Neuron (in vitro differentiated cells): ENCODE results near the gene SLC25A13.

Source experiments
- H2AFZ ChIP-seq: one replicate; pipeline ENCODE4 v1.6.1; 2013; ENCODE audit warnings: low read depth, mild to moderate bottlenecking, inconsistent platforms, low read length, moderate library complexity
- H3K27me3 ChIP-seq: one replicate; pipeline ENCODE4 v1.6.1; 2013; ENCODE audit warnings: low read length; ENCODE audit not compliant: insufficient read depth
- H3K36me3 ChIP-seq: one replicate; pipeline ENCODE4 v1.6.1; 2013; ENCODE audit warnings: low read length; ENCODE audit not compliant: insufficient read depth
- H3K4me1 ChIP-seq: one replicate; pipeline ENCODE4 v1.6.1; 2013; ENCODE audit warnings: low read length; ENCODE audit not compliant: insufficient read depth
- H3K4me3 ChIP-seq: 2 replicates; pipeline ENCODE4 v1.5.1; 2013; ENCODE audit warnings: mild to moderate bottlenecking, low read length, moderate library complexity
- H3K9me3 ChIP-seq: one replicate; pipeline ENCODE4 v1.6.1; 2013; ENCODE audit warnings: low read length

SLC25A13 gene

DNA sequence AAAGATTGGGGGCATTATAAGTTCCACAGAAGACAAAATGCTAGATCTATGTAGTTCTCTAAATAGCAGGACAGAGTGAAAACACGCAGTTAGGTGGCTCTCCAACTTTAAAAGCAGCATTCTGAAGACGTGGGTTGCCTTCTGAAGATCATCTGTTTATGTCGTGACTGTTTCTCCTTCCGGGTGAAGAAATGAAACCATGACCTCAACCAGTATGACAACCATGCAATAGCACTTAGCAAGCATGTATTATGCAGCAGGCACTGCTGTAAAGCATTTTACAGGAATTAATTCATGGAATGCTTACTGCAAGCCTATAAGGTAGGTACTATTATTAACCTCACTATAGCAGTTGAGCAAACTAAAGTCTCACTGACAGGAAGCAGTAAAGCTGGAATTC, 125.2 kb downstream of the SLC25A13 start:
- Histone ChIP-seq H3K27me3 (no peaks in the 10 kb centered on the region), H3K9me3 (no peaks in the 10 kb centered on the region), H3K36me3 (peaks cover 8% of the 10 kb centered on the region), H3K4me1 (no peaks in the 10 kb centered on the region), H3K4me3 (no peak overlapping the region), H2AFZ (no peak overlapping the region)

DNA sequence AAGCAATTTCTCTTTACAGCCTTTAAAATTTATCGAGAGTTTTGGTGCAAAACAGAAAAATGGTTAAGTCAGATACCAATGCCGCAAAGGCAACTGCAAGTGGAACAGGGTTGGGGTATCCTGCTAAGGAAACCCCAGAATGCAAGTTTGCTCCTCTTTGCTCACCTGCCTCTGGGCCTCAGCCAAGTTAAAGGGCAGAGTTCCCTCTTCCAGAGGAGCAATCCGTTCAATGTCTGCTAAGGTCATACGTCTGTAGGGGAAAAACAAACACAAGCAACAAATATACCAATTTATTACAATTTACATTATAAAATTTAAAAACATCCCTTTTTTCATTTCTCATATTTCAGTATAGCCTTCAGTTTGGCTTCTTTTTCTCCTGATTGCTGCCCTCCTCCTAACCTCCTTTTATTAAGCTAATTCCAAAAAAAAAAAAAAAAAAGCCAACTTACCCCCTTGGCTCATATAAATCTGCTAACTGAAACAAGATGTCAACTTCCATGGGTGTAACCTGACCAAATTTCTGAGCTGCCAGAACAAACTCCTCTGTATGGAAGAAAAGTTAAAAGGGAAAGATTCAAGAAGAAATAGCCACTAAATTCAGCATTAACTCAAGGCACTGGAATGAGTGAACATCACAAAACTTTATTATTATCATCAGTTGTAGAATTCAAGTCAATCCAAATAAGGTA, 132.6 kb downstream of the SLC25A13 start:
- no peak overlapping the region for H3K4me3 ChIP-seq
- no peak overlapping the region for H2AFZ ChIP-seq
- no peaks in the 10 kb centered on the region for H3K27me3 ChIP-seq
- H3K4me1 ChIP-seq, result no peaks in the 10 kb centered on the region
- peaks cover 31% of the 10 kb centered on the region for H3K36me3 ChIP-seq
- no peaks in the 10 kb centered on the region for H3K9me3 ChIP-seq

DNA sequence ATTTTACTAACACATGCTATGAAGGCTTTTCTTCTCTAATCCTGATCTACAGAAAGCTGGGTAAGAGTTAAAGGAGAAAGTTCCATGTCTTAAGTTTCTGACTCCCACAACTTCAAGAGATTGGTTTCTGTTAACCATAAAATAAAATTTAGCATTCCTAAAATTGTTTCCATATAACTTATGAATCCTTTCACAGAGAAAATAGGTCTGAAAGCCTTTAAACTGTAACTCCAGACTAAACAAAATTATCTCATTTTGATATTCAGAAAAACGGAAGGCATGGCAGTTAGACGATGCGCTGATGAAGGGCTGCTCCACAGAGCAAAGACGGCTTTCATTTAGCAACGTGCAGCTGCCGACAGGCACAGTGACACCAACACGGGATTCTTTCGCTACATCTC, 133.3 kb downstream of the SLC25A13 start:
- Histone ChIP-seq H3K9me3 (no peaks in the 10 kb centered on the region), H3K4me1 (no peaks in the 10 kb centered on the region), H2AFZ (no peak overlapping the region), H3K36me3 (peaks cover 38% of the 10 kb centered on the region), H3K4me3 (no peak overlapping the region), H3K27me3 (no peaks in the 10 kb centered on the region)

DNA sequence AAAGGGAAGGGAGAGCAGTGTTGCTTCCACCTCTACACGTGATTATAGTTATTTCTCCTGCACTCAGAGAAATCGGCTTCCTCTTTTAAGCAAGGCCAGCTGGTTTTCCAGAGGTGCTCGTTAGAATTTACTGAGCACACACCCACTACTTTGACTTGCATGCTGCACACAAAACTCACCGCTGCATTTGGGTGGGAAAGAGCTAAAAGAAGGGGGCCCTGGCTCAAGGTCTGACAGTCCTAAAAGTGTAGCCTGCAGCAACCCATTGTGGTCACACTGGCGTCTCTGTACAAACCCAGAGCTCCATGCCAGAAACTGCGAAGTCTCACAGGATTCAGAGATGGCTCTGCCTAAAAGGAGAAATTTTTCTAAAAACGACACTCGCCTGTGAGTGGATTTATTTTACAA, 133.7 kb downstream of the SLC25A13 start:
- no peaks in the 10 kb centered on the region for H3K4me1 ChIP-seq
- no peaks in the 10 kb centered on the region for H3K27me3 ChIP-seq
- no peaks in the 10 kb centered on the region for H3K9me3 ChIP-seq
- H3K4me3 ChIP-seq, result no peak overlapping the region
- no peak overlapping the region for H2AFZ ChIP-seq
- peaks cover 42% of the 10 kb centered on the region for H3K36me3 ChIP-seq

DNA sequence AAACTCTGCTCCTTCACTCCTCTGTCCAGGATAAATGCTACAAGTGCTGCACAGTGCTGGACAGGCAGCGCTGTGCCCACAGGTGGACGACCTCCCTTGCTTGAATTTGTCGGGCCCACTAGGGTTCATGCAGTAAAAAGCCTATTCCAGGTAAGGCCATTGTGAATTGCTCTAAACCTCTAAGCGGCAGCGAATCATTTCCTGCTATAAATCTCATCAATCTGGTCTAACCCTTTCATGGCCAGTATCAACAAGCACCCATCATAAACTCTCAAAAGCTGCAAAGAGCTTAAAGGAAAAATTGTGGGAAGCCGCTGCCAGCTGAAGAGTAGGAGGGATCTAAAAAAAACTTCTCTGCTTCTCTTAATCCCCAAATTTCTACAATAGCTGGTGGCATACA, 134.2 kb downstream of the SLC25A13 start:
- Histone ChIP-seq H3K9me3 (no peaks in the 10 kb centered on the region), H2AFZ (no peak overlapping the region), H3K27me3 (no peaks in the 10 kb centered on the region), H3K4me1 (no peaks in the 10 kb centered on the region), H3K36me3 (peaks cover 44% of the 10 kb centered on the region), H3K4me3 (no peak overlapping the region)

- no peak overlapping the region for H2AFZ ChIP-seq
- no peak overlapping the region for H3K4me3 ChIP-seq
- no peaks in the 10 kb centered on the region for H3K9me3 ChIP-seq
- H3K4me1 ChIP-seq, result no peaks in the 10 kb centered on the region
- H3K27me3 ChIP-seq, result no peaks in the 10 kb centered on the region
- peaks cover 29% of the 10 kb centered on the region for H3K36me3 ChIP-seq
Observed at GRCh38 chr7:96184783-96185182, 137.1 kb downstream of the SLC25A13 start.

GRCh38 chr7:96183163-96183670, 138.7 kb downstream of the SLC25A13 start:
- Histone ChIP-seq H3K36me3 (peaks cover 24% of the 10 kb centered on the region), H3K4me1 (peaks cover 4% of the 10 kb centered on the region), H3K9me3 (no peaks in the 10 kb centered on the region), H2AFZ (no peak overlapping the region), H3K4me3 (no peak overlapping the region), H3K27me3 (no peaks in the 10 kb centered on the region)

DNA sequence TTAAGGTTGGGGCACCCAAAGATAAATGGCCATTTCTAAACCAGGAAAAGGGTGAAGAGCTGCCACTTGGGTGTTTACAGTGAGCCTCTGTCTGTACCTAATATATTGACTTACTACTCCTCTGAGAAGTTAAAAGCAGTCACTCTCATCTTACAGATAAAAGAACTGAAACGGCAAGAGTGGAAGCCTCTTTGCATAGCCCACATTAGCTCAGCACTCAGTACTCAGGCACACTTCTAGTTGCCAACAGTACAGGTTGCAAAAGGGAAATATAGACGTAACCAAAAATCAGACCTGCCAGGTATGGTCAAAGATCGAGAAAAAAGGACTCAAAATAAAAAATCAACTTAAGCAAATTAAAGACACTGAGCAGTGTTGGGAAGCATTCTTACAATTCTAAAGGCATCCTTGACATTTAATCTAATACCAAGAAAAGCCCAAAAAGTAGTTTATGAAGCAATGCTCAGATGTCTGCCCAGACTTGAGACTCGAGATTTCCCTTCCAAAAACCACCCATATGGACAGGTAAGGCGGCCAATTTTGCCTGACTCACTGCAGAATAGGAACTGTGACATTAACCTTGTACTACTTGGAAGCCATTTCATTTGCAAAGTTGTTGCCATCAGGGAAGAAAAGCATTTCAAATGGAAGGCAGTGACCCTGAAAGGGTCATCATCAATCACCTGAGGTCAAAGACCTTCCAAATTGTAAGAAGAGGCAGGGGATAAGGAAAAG, 139.3 kb downstream of the SLC25A13 start:
- Histone ChIP-seq H2AFZ (no peak overlapping the region), H3K27me3 (no peaks in the 10 kb centered on the region), H3K36me3 (peaks cover 23% of the 10 kb centered on the region), H3K4me1 (peaks cover 4% of the 10 kb centered on the region), H3K4me3 (no peak overlapping the region), H3K9me3 (no peaks in the 10 kb centered on the region)

GRCh38 chr7:96181174-96181573, 140.7 kb downstream of the SLC25A13 start:
- Histone ChIP-seq H3K4me3 (no peak overlapping the region), H3K27me3 (no peaks in the 10 kb centered on the region), H3K36me3 (peaks cover 26% of the 10 kb centered on the region)

GRCh38 chr7:96179837-96180236, 142.1 kb downstream of the SLC25A13 start:
- Histone ChIP-seq H3K4me1 (peaks cover 4% of the 10 kb centered on the region), H3K4me3 (no peak overlapping the region), H2AFZ (no peak overlapping the region), H3K9me3 (no peaks in the 10 kb centered on the region), H3K36me3 (peaks cover 20% of the 10 kb centered on the region), H3K27me3 (no peaks in the 10 kb centered on the region)

More at GRCh38 chr7:96181174-96181573, 140.7 kb downstream of the SLC25A13 start:
- Histone ChIP-seq H3K4me1 (peaks cover 4% of the 10 kb centered on the region), H2AFZ (no peak overlapping the region), H3K9me3 (no peaks in the 10 kb centered on the region)

GRCh38 chr7:96179341-96179740, 142.6 kb downstream of the SLC25A13 start:
- no peak overlapping the region for H3K4me3 ChIP-seq
- H2AFZ ChIP-seq, result no peak overlapping the region
- peaks cover 17% of the 10 kb centered on the region for H3K36me3 ChIP-seq
- H3K27me3 ChIP-seq, result no peaks in the 10 kb centered on the region
- H3K4me1 ChIP-seq, result peaks cover 4% of the 10 kb centered on the region
- H3K9me3 ChIP-seq, result no peaks in the 10 kb centered on the region

DNA sequence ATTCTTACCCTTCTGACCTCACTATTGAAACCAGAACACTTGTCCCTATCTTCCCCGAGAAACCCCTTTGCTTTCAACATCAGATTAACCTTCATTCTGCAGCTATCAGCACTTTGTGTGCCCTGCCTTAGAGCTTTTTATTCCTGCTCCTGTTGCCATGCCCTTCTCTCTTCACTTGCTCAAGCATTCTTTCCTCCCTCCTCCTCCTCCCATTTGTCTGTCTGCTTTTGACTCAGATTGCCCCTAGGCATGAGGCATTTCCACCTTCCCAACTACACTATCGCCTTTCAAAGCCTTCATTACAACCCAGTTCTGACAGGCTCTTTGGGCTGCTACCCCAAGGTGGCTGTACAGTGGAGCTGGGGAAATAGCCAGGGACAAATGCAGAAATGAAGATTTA, 143.3 kb downstream of the SLC25A13 start:
- H3K27me3 ChIP-seq, result no peaks in the 10 kb centered on the region
- H3K9me3 ChIP-seq, result no peaks in the 10 kb centered on the region
- peaks cover 4% of the 10 kb centered on the region for H3K4me1 ChIP-seq
- no peak overlapping the region for H2AFZ ChIP-seq
- peaks cover 10% of the 10 kb centered on the region for H3K36me3 ChIP-seq
- H3K4me3 ChIP-seq, result no peak overlapping the region

- Histone ChIP-seq H3K36me3 (peaks cover 3% of the 10 kb centered on the region), H3K9me3 (no peaks in the 10 kb centered on the region), H3K4me3 (no peak overlapping the region), H3K27me3 (no peaks in the 10 kb centered on the region), H2AFZ (no peak overlapping the region), H3K4me1 (peaks cover 4% of the 10 kb centered on the region)
Observed at GRCh38 chr7:96177353-96177752, 144.5 kb downstream of the SLC25A13 start.
